ENCODE data around the gene OR2T34. TPM values are rescaled to one million over a fixed set of nuclear protein-coding genes. Genes with fewer than 3 reads are reported as not detected.
"Not testable (repeated sequence)": the region's sequence is repeated elsewhere in the genome, so short reads cannot be mapped to it uniquely, and the experiment has no call there.

OR2T34 gene, protein sequence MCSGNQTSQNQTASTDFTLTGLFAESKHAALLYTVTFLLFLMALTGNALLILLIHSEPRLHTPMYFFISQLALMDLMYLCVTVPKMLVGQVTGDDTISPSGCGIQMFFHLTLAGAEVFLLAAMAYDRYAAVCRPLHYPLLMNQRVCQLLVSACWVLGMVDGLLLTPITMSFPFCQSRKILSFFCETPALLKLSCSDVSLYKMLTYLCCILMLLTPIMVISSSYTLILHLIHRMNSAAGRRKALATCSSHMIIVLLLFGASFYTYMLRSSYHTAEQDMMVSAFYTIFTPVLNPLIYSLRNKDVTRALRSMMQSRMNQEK
- total RNA-seq, result not detected

DNA sequence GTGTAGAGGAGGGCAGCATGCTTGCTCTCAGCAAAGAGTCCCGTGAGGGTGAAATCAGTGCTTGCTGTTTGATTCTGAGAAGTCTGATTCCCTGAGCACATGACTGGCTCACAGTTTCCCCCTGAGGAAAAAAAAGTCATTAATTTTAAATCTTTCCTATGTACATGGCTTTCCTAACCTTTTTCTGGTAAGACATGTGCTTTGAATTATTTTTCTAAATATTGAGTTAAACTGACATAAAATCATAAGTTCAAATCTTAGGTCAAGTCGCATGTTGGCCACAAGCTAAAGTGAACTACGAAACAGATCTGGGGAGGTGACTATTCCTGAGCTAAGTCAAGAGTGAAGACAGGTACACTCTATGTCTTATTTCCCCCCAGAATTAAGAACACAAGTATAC lies at the start of gene OR2T34:
Gene OR2T34 (minus strand): TSS at position 101 of the 400 bp plus-strand sequence. CDS start 0 bp downstream, at position 101.
- CTCF ChIA-PET; H3K27ac Mint-ChIP-seq; H3K36me3 Mint-ChIP-seq (ENCODE audit: low read depth); POLR2A ChIA-PET; H3K4me3 Mint-ChIP-seq; H3K9me3 Mint-ChIP-seq (ENCODE audit: low read depth); DNase-seq; H3K4me1 Mint-ChIP-seq; H3K27me3 Mint-ChIP-seq; ATAC-seq; intact Hi-C loops (cut with DNase I, micrococcal nuclease): not testable (repeated sequence)

DNA sequence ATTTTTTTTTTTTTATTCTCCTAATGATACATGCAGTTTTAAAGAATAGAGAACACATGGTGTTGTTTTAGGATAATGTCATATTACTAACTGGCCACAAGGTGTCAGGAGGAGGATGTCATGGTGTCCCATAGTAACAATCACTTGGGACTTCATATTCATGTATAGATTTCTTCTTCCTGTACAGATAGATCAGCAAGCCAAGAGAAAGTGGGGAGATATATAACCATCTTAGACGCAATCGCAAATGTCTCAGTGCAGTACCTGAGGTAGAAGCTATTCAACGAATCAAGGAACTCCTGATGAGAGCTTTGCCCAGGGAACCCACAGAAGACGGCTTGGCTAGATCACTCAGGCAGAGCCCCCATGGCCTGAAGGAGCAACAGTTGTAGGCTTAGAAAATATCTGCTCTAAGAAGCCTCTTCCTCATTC lies 48.0 kb upstream of the OR2T34 start:
- DNase-seq (peak; percentile 11), ATAC-seq (peak; percentile 80)
- H3K36me3 Mint-ChIP-seq (ENCODE audit: low read depth), result no peaks in the 10 kb centered on the region
- H3K4me1 Mint-ChIP-seq, result no peaks in the 10 kb centered on the region
- ChIA-PET CTCF (interaction anchor here (1.0 to 3.4 kb wide), 9 partner anchors 8 to 184 kb away, joined by 3 to 19 read pairs (median 6); no protein-coding TSS in a partner anchor), POLR2A (no interaction called here)
- no peaks in the 10 kb centered on the region for H3K9me3 Mint-ChIP-seq (ENCODE audit: low read depth)
- H3K4me3 Mint-ChIP-seq, result no peak overlapping the region
- H3K27me3 Mint-ChIP-seq, result no peaks in the 10 kb centered on the region
- H3K27ac Mint-ChIP-seq, result no peak overlapping the region
- intact Hi-C loops (cut with DNase I, micrococcal nuclease), result loop anchor here (1.0 to 5.0 kb wide), 4 partner anchors 64 to 380 kb away; no protein-coding TSS in a partner anchor

DNA sequence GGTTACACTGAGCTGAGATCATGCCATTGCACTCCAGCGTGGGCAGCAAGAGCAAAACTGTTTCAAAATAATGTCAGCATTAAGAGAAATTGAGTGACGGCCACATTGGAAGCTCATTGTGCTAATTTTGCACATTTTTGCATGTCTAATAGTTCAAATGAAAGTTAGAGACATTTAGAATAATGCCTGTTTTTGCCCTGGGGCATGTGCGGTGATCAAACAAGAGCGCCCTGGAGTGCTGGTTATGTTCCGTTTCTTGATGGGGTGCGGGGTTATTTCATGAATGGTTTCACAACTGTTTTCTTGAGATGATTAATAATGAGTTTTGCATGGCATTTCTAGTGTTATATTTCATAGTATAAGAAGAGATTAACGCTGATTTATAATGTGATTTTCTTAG lies 47.2 kb upstream of the OR2T34 start:
- H3K4me3 Mint-ChIP-seq, result no peak overlapping the region
- H3K9me3 Mint-ChIP-seq (ENCODE audit: low read depth), result no peaks in the 10 kb centered on the region
- DNase-seq (no peak), ATAC-seq (no peak)
- no peaks in the 10 kb centered on the region for H3K27me3 Mint-ChIP-seq
- ChIA-PET POLR2A (no interaction called here), CTCF (interaction anchor here (0.7 to 3.3 kb wide), 7 partner anchors 8 to 210 kb away, joined by 3 to 10 read pairs (median 6); no protein-coding TSS in a partner anchor)
- H3K4me1 Mint-ChIP-seq, result no peaks in the 10 kb centered on the region
- H3K36me3 Mint-ChIP-seq (ENCODE audit: low read depth), result no peaks in the 10 kb centered on the region
- intact Hi-C loops (cut with DNase I, micrococcal nuclease), result loop anchor here (1.0 to 5.0 kb wide), 4 partner anchors 65 to 379 kb away; no protein-coding TSS in a partner anchor
- H3K27ac Mint-ChIP-seq, result no peak overlapping the region

DNA sequence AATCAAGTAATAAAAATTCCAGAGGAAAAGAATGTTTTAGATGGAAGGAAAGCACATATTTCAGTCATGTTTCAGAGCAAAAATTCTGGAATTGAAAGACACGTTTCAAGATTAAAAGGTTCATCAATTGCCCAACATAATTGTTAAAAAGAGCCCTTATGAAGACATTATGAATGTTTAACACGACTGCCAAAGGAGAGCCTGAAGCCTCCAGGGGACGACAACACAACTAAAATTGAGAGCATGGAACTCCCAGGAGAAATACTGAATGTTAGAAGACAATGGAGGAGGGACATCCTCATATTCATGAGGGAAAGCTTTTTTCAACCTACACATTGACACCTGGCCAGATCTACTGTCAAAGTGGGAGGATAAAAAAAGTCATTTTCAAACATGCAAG lies 44.3 kb upstream of the OR2T34 start:
- Mint-ChIP-seq H3K27me3 (no peaks in the 10 kb centered on the region), H3K4me1 (peaks cover 6% of the 10 kb centered on the region), H3K27ac (no peak overlapping the region), H3K36me3 (ENCODE audit: low read depth) (no peaks in the 10 kb centered on the region), H3K4me3 (no peak overlapping the region), H3K9me3 (ENCODE audit: low read depth) (no peaks in the 10 kb centered on the region)
- POLR2A ChIA-PET, result interaction anchor here (1.1 kb wide), 1 partner anchor 1497 kb away, joined by 3 read pairs; no protein-coding TSS in a partner anchor
- ATAC-seq, result peak; percentile 47
- DNase-seq, result peak; percentile 80
- intact Hi-C loops (cut with DNase I, micrococcal nuclease), result loop anchor here (5.0 to 10.0 kb wide), 2 partner anchors 217 to 684 kb away; partner anchors contain the start of gene OR2T1 (in 1 of the 2)
- CTCF ChIA-PET, result no interaction called here

DNA sequence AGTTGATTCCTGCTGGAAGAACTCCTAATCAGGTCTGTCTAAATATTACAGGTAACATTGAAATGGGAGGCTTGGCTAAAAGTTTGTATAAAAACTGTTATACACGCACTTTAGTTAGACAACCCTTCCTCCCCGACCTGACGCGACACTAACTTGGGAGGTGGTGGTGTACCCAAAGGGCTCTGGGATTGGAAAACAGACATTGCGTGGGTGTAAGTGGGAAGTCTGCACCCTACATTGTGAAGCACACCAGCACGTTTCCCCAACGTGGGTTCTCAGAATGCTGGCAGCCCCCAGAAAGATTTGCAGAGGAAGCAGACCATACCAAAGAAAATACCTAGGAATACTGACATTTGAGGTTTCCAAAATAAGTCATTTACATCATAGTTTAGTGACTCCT lies 43.6 kb upstream of the OR2T34 start:
- Mint-ChIP-seq H3K4me3 (no peak overlapping the region), H3K27ac (no peak overlapping the region), H3K4me1 (peaks cover 12% of the 10 kb centered on the region), H3K9me3 (ENCODE audit: low read depth) (no peaks in the 10 kb centered on the region), H3K36me3 (ENCODE audit: low read depth) (no peaks in the 10 kb centered on the region), H3K27me3 (no peaks in the 10 kb centered on the region)
- DNase-seq, result no peak
- ChIA-PET CTCF (interaction anchor here (0.7 to 1.1 kb wide), 4 partner anchors 9 to 342 kb away, joined by 3 read pairs; no protein-coding TSS in a partner anchor), POLR2A (no interaction called here)
- no peak for ATAC-seq
- intact Hi-C loops (cut with DNase I, micrococcal nuclease), result loop anchor here (5.0 to 10.0 kb wide), 2 partner anchors 216 to 683 kb away; partner anchors contain the start of gene OR2T1 (in 1 of the 2)

DNA sequence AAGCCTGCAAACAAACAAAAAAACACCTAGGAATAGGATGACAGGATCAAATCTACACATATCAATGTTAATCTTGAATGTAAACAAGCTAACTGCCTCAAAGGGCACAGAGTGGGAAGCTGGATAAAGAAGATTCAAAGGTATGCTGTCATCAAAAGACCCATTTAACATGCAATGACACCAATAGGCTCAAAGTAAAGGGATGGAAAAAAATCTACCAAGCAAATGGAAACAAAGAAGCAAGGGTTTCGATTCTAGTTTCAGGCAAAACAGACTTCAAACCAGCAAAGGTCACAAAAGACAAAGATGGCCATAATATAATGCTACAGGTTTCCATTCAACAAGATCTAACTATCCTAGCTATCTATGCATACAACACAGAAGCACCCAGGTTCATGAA lies 39.2 kb upstream of the OR2T34 start:
- intact Hi-C loops (cut with DNase I, micrococcal nuclease), result loop anchor here in 1 of 2 experiments (10.0 kb wide), 1 partner anchor 679 kb away; no protein-coding TSS in a partner anchor

DNA sequence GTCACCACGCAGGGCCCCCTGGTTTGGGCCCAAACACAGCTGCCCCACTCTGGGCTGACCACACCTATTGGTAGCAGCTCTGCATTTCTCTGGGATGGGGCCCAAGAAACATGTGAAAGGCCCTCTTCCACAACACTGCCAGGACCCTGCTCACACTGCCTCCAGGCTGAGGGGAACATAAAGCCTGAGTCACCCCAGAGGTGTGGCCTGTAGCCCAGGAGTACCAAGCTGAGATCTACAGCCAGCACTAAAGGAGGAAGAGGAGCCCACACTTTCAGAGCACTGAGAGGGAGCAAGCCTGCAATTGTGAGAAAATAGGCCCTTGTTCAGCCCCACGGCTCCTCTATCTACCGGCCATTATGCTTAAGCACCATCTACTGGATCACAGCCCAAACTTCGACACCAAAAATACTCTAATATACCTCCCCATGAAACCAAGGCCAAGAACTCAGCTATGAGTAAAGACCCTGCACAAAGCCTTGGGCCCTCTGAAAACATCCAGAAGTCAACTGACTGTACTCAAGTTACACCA lies 37.4 kb upstream of the OR2T34 start:
- H3K4me3 Mint-ChIP-seq, result no peak overlapping the region

More for the DNA sequence above, 39.2 kb upstream of the OR2T34 start:
- ATAC-seq (peak; percentile 76), DNase-seq (no peak)
- CTCF ChIA-PET, result interaction anchor here (0.6 to 2.0 kb wide), 3 partner anchors 9 to 110 kb away, joined by 3 to 10 read pairs (median 5); no protein-coding TSS in a partner anchor
- Mint-ChIP-seq H3K4me3 (no peak overlapping the region), H3K4me1 (peaks cover 20% of the 10 kb centered on the region), H3K9me3 (ENCODE audit: low read depth) (no peaks in the 10 kb centered on the region), H3K27ac (peak overlapping the region; percentile 44), H3K36me3 (ENCODE audit: low read depth) (no peaks in the 10 kb centered on the region), H3K27me3 (no peaks in the 10 kb centered on the region)
- POLR2A ChIA-PET, result no interaction called here

DNA sequence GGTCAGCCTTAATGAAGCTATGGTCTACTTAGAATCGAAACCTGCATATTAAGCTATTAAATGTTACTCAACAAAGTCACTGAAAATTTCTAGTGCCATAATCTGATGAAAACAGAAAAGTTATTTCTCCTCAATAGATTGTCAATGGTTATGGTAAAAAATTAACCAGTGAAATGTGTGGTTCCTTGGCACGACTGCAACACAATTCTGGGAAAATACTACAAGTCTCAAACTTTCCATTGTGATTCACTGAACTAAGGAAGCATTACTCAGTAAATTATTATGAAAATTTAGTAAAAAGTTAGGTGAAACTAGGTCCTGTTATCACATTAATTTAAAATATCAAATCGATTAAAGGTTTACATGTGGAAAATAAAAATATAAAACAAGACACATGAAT lies 35.7 kb upstream of the OR2T34 start:
- H3K4me3 Mint-ChIP-seq, result no peak overlapping the region
- DNase-seq (no peak), ATAC-seq (no peak)
- H3K4me1 Mint-ChIP-seq, result peaks cover 20% of the 10 kb centered on the region
- ChIA-PET CTCF (interaction anchor here (1.1 to 2.5 kb wide), 2 partner anchors 12 to 190 kb away, joined by 3 to 10 read pairs; no protein-coding TSS in a partner anchor), POLR2A (no interaction called here)
- H3K27ac Mint-ChIP-seq, result no peak overlapping the region
- no peaks in the 10 kb centered on the region for H3K9me3 Mint-ChIP-seq (ENCODE audit: low read depth)
- H3K36me3 Mint-ChIP-seq (ENCODE audit: low read depth), result no peaks in the 10 kb centered on the region
- H3K27me3 Mint-ChIP-seq, result no peaks in the 10 kb centered on the region
- intact Hi-C loops (cut with DNase I, micrococcal nuclease), result loop anchor here in 1 of 2 experiments (10.0 kb wide), 1 partner anchor 676 kb away; no protein-coding TSS in a partner anchor

More for the DNA sequence above, 37.4 kb upstream of the OR2T34 start:
- Mint-ChIP-seq H3K27me3 (no peaks in the 10 kb centered on the region), H3K9me3 (ENCODE audit: low read depth) (no peaks in the 10 kb centered on the region), H3K27ac (no peak overlapping the region), H3K36me3 (ENCODE audit: low read depth) (no peaks in the 10 kb centered on the region), H3K4me1 (peaks cover 20% of the 10 kb centered on the region)
- ATAC-seq (peak; percentile 86), DNase-seq (peak; percentile 37)
- ChIA-PET POLR2A (interaction anchor here (0.6 kb wide), 1 partner anchor 168 kb away, joined by 5 read pairs; no protein-coding TSS in a partner anchor), CTCF (interaction anchor here (0.6 to 1.8 kb wide), 6 partner anchors 11 to 1271 kb away, joined by 3 to 5 read pairs (median 4); no protein-coding TSS in a partner anchor)
- intact Hi-C loops (cut with DNase I, micrococcal nuclease), result loop anchor here in 1 of 2 experiments (10.0 kb wide), 1 partner anchor 677 kb away; no protein-coding TSS in a partner anchor

DNA sequence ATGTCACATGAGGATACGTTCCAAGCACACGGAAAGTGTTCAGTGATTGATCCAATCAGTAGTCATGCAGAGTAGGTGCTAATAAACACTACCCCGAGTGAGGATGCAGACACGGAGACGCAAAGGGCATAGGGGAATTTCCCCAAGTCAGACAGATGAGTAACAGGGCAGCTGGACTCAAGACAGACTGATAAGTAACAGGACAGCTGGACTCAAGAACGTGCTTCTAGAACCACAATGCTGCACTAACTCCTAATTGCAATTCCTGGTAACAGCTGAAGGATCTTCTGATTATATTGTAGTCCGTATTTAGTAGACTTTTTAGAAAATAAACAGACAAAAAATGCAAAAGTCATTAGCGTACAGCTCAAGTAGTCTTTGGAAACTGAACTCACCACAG lies 24.8 kb upstream of the OR2T34 start:
- intact Hi-C loops (cut with DNase I, micrococcal nuclease), result no loop called here
- CTCF ChIA-PET, result interaction anchor here (0.7 kb wide), 1 partner anchor 14 kb away, joined by 5 read pairs; no protein-coding TSS in a partner anchor
- H3K27me3 Mint-ChIP-seq, result peaks cover 2% of the 10 kb centered on the region
- POLR2A ChIA-PET, result no interaction called here
- no peak overlapping the region for H3K4me3 Mint-ChIP-seq
- no peak for DNase-seq
- no peaks in the 10 kb centered on the region for H3K36me3 Mint-ChIP-seq (ENCODE audit: low read depth)
- no peak for ATAC-seq
- H3K27ac Mint-ChIP-seq, result no peak overlapping the region
- peaks cover 6% of the 10 kb centered on the region for H3K4me1 Mint-ChIP-seq
- H3K9me3 Mint-ChIP-seq (ENCODE audit: low read depth), result peaks cover 2% of the 10 kb centered on the region

DNA sequence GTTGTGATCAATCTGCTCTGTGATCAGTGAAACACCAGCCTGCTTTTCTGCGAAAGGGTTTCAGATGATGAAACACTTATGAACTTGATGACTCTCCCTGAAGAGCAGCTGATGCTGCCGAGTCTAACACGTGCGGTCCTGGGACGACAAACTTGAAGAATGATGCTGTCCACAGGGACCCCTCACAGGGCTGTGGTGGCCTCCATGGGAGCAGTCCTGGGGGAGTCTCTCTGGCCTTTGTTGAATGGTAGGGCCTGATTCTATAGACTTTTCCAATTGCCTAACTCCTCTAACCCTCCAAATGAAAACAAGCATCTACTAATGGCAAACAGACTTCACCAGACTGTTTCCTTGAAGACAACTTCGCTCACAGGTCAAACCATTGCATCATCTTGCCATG lies 23.0 kb upstream of the OR2T34 start, which contains the start of gene OR2T10:
Gene OR2T10 (minus strand): TSS at position 112 of the 400 bp plus-strand sequence. CDS start 3,932 bp downstream, outside the sequence.
- Mint-ChIP-seq H3K27me3 (peaks cover under 1% of the 10 kb centered on the region), H3K4me3 (no peak within 1 kb of the TSS), H3K4me1 (peaks cover 6% of the 10 kb centered on the region), H3K9me3 (ENCODE audit: low read depth) (peaks cover under 1% of the 10 kb centered on the region), H3K27ac (no peak within 1 kb of the TSS), H3K36me3 (ENCODE audit: low read depth) (no peaks in the 10 kb centered on the region)
- ChIA-PET CTCF (no interaction called here), POLR2A (no interaction called here)
- DNase-seq, result no peak
- ATAC-seq, result no peak
- intact Hi-C loops (cut with DNase I, micrococcal nuclease), result no loop called here

DNA sequence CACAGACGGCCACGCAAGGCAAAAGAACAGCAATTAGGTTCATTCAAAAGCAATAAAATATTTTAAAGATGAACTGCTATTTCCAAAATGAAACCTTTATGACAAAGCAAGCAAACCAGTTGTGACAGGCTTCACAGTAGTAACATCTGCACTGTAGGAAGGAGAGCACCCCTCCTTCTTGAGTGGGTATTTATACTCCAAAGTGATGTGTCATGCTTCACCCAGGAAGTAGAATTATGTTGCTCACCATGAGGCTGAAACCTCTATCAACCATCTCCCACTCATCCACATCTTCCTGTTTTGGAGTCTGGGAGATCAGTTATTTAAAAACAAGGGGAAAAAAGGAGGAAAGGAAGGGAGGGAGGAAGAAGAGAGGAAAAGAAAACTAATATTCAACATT lies 22.1 kb upstream of the OR2T34 start:
- ATAC-seq (peak; percentile 82), DNase-seq (no peak)
- intact Hi-C loops (cut with DNase I, micrococcal nuclease), result no loop called here
- CTCF ChIA-PET, result no interaction called here
- H3K9me3 Mint-ChIP-seq (ENCODE audit: low read depth), result no peaks in the 10 kb centered on the region
- POLR2A ChIA-PET, result no interaction called here
- H3K4me3 Mint-ChIP-seq, result no peak overlapping the region
- H3K27me3 Mint-ChIP-seq, result no peaks in the 10 kb centered on the region
- H3K4me1 Mint-ChIP-seq, result peaks cover 6% of the 10 kb centered on the region
- no peak overlapping the region for H3K27ac Mint-ChIP-seq
- H3K36me3 Mint-ChIP-seq (ENCODE audit: low read depth), result no peaks in the 10 kb centered on the region
